HFFc6 (cell line): Measurements from ENCODE around the gene LAMB4. TPM values are rescaled to one million over a fixed set of nuclear protein-coding genes. Genes with fewer than 3 reads are reported as not detected.

Experiments used
- DNase-seq: peaks from one replicate; pipeline ENCODE4 v3.0.0-alpha.2; 2018
- H3K27ac Mint-ChIP-seq: 2 replicates; pipeline ENCODE4 v1.8.0; 2020; ENCODE audit warnings: mild to moderate bottlenecking, mixed read lengths
- H3K27me3 Mint-ChIP-seq: 2 replicates; pipeline ENCODE4 v1.8.0; 2021; ENCODE audit warnings: mild to moderate bottlenecking, moderate library complexity, mixed read lengths; ENCODE audit not compliant: insufficient read depth
- H3K36me3 Mint-ChIP-seq: 2 replicates; pipeline ENCODE4 v1.8.0; 2021; ENCODE audit warnings: low read depth, mixed read lengths
- H3K4me1 Mint-ChIP-seq: 2 replicates; pipeline ENCODE4 v1.8.0; 2020; ENCODE audit warnings: low read depth, mixed read lengths
- H3K4me3 Mint-ChIP-seq: 2 replicates; pipeline ENCODE4 v1.8.0; 2020; ENCODE audit warnings: mild to moderate bottlenecking, moderate library complexity, mixed read lengths
- H3K9me3 Mint-ChIP-seq: 2 replicates; pipeline ENCODE4 v1.8.0; 2020; ENCODE audit warnings: mild to moderate bottlenecking, mixed read lengths
- long read RNA-seq: library from polyadenylated mRNA; unstranded; transcript quantifications from one replicate; pipeline ENCODE4 v2.0.0, GENCODE V29; 2019
- total RNA-seq, 6 experiments: library from RNA; stranded (reverse); fragmentation: NEBNext Ultra II Directional; extraction: Animal tissue kit (Norgen Biotek cat#: 25700); gene quantifications; 2 replicates in 1 of 6; 3 replicates in 5 of 6; pipeline ENCODE4 v1.2.3, GENCODE V29; 2021
- TF ChIP-seq, protein P1 (sequence below): fragments of 200-600 bp; sonication (generic); IDR thresholded peaks from 2 replicates; pipeline ENCODE4 v1.5.0; 2021; ENCODE audit warnings: antibody characterized with exemption, mild to moderate bottlenecking

LAMB4 gene, protein sequence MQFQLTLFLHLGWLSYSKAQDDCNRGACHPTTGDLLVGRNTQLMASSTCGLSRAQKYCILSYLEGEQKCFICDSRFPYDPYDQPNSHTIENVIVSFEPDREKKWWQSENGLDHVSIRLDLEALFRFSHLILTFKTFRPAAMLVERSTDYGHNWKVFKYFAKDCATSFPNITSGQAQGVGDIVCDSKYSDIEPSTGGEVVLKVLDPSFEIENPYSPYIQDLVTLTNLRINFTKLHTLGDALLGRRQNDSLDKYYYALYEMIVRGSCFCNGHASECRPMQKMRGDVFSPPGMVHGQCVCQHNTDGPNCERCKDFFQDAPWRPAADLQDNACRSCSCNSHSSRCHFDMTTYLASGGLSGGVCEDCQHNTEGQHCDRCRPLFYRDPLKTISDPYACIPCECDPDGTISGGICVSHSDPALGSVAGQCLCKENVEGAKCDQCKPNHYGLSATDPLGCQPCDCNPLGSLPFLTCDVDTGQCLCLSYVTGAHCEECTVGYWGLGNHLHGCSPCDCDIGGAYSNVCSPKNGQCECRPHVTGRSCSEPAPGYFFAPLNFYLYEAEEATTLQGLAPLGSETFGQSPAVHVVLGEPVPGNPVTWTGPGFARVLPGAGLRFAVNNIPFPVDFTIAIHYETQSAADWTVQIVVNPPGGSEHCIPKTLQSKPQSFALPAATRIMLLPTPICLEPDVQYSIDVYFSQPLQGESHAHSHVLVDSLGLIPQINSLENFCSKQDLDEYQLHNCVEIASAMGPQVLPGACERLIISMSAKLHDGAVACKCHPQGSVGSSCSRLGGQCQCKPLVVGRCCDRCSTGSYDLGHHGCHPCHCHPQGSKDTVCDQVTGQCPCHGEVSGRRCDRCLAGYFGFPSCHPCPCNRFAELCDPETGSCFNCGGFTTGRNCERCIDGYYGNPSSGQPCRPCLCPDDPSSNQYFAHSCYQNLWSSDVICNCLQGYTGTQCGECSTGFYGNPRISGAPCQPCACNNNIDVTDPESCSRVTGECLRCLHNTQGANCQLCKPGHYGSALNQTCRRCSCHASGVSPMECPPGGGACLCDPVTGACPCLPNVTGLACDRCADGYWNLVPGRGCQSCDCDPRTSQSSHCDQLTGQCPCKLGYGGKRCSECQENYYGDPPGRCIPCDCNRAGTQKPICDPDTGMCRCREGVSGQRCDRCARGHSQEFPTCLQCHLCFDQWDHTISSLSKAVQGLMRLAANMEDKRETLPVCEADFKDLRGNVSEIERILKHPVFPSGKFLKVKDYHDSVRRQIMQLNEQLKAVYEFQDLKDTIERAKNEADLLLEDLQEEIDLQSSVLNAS (N-terminal part only)
- total RNA-seq, result under 1 TPM in 2 of 6 experiments, not detected in 4; 0.16 to 0.24 TPM
- long read RNA-seq, result 0 reads

- Mint-ChIP-seq H3K36me3 (no peaks in the 10 kb centered on the region), H3K9me3 (no peaks in the 10 kb centered on the region), H3K4me1 (peaks cover 12% of the 10 kb centered on the region), H3K27ac (no peak within 1 kb of the TSS), H3K4me3 (no peak within 1 kb of the TSS), H3K27me3 (peaks cover 8% of the 10 kb centered on the region; the same call in 1 of the 2 replicates)
- no peak for DNase-seq
- TF ChIP-seq, protein P1, sequence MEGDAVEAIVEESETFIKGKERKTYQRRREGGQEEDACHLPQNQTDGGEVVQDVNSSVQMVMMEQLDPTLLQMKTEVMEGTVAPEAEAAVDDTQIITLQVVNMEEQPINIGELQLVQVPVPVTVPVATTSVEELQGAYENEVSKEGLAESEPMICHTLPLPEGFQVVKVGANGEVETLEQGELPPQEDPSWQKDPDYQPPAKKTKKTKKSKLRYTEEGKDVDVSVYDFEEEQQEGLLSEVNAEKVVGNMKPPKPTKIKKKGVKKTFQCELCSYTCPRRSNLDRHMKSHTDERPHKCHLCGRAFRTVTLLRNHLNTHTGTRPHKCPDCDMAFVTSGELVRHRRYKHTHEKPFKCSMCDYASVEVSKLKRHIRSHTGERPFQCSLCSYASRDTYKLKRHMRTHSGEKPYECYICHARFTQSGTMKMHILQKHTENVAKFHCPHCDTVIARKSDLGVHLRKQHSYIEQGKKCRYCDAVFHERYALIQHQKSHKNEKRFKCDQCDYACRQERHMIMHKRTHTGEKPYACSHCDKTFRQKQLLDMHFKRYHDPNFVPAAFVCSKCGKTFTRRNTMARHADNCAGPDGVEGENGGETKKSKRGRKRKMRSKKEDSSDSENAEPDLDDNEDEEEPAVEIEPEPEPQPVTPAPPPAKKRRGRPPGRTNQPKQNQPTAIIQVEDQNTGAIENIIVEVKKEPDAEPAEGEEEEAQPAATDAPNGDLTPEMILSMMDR, result no peak
Measured at GRCh38 chr7:108130261-108130660, at the start of gene LAMB4. LAMB4 (minus strand) TSS chr7:108130361; CDS start chr7:108123164, 7,197 bp downstream.

DNA sequence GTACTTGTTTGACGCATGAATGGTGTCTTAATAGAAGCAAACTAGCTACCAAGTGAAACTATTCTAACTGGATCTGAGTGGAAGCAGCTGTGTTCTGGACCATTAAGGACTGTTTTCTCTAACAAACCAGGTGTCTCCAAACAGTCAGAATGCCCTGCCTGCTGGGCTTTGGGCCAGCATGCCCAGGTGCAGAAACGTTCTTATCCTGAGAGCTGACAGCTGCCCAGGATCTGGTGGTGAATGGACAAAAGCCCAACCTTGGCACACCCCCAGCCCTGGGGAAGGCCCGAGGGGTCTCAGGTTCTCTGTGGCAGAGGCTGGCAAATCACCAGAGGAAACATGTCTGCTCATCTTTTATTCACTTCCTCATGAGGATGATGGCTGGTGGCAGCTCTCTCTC lies 48.2 kb upstream of the LAMB4 start:
- DNase-seq, result no peak
- Mint-ChIP-seq H3K27me3 (peaks cover 3% of the 10 kb centered on the region; the same call in 1 of the 2 replicates), H3K9me3 (no peaks in the 10 kb centered on the region), H3K36me3 (no peaks in the 10 kb centered on the region), H3K4me3 (no peak overlapping the region), H3K27ac (no peak overlapping the region), H3K4me1 (no peaks in the 10 kb centered on the region; the same call in 1 of the 2 replicates)
- TF ChIP-seq, protein P1, result no peak

DNA sequence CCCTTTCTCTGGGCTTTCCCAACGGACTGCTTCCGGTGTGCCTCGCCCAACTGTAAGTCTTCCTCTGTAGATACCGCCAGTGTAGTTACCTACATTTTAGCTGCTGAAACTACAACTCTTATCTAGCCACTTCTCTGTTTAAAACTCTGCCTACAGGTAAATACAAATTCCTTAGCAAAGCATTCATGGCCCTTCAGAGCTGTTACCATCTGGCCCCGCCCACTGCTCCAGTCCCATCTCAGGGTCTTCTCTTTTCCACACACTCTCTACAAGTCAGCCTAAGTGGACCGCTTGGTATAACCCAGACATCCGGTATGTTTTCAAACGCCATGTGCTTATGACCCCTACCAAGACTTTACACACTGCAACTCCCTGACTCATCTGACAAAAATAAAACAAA lies 41.0 kb upstream of the LAMB4 start:
- no peaks in the 10 kb centered on the region for H3K9me3 Mint-ChIP-seq
- DNase-seq, result no peak
- TF ChIP-seq, protein P1, result no peak
- H3K27me3 Mint-ChIP-seq, result peaks cover 16% of the 10 kb centered on the region
- H3K27ac Mint-ChIP-seq, result no peak overlapping the region
- H3K4me1 Mint-ChIP-seq, result no peaks in the 10 kb centered on the region
- no peaks in the 10 kb centered on the region for H3K36me3 Mint-ChIP-seq
- H3K4me3 Mint-ChIP-seq, result no peak overlapping the region

DNA sequence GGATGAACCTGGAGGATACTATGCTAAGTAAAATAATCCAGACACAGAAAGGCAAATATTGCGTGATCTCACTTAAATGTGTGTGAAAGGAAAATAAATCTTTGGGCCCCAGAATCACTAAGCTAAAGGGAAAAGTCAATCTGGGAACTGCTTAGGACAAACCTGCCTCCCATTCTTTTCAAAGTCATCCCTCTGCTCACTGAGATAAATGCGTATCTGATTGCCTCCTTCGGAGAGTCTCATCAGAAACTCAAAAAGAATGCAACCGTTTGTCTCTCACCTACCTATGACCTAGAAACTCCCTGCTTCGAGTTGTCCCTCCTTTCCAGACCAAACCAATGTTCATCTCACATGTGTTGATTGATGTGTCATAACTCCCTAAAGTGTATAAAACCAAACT lies 40.1 kb upstream of the LAMB4 start:
- H3K27ac Mint-ChIP-seq, result no peak overlapping the region

More for the DNA sequence above, 40.1 kb upstream of the LAMB4 start:
- TF ChIP-seq, protein P1, result no peak
- Mint-ChIP-seq H3K9me3 (no peaks in the 10 kb centered on the region), H3K4me1 (no peaks in the 10 kb centered on the region), H3K4me3 (no peak overlapping the region), H3K27me3 (peaks cover 16% of the 10 kb centered on the region), H3K36me3 (no peaks in the 10 kb centered on the region)
- DNase-seq, result no peak
